Inferior parietal cortex (tissue), 1 donor: ENCODE measurements around the gene OPN3.
"Not testable (repeated sequence)": the region's sequence is repeated elsewhere in the genome, so short reads cannot be mapped to it uniquely, and the experiment has no call there.

Experiments
- DNase-seq: peaks from one replicate; pipeline ENCODE4 v3.0.0-alpha.2; 2016; ENCODE audit errors: extremely low spot score

OPN3 gene, protein sequence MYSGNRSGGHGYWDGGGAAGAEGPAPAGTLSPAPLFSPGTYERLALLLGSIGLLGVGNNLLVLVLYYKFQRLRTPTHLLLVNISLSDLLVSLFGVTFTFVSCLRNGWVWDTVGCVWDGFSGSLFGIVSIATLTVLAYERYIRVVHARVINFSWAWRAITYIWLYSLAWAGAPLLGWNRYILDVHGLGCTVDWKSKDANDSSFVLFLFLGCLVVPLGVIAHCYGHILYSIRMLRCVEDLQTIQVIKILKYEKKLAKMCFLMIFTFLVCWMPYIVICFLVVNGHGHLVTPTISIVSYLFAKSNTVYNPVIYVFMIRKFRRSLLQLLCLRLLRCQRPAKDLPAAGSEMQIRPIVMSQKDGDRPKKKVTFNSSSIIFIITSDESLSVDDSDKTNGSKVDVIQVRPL

DNA sequence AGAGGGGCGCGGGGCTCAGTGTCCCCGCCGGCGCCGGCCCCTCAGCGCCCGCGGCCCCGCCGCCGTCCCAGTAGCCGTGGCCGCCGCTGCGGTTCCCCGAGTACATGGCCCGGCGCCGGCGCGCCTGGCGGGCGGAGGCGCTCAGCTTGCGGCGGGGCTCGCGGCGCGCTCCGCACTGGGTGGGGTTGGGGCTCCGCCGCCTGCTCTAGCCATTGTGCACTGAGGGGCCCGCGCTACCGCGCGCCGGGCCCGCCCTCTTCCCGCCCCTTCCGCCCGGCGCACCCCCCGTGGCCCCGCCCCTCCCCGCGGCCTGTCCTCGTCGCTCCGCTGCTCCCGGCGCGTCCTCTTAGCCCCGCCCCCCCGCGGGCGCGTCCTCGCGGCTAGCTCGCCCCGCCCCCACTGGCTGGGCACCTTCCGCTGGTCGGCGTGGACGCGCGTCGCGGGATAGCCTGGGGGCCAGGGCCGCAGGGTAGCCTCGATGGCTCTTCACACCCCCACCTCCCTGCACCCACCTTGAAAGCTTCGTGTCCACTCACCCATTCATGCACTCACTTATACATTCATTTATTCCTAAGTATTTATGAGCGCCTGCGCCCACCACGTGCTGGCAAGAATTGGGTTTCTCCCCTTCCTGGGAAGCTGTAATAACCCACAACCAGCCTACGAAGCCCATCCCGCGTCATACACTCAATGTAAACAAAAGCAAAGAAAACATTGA is at the start of gene OPN3, which contains the start of gene CHML:
Gene OPN3 (minus strand): TSS at position 221 of the 718 bp plus-strand sequence. CDS start 115 bp downstream, at position 106.
Gene CHML (minus strand): TSS at position 221 of the 718 bp plus-strand sequence. CDS start 4,603 bp downstream, outside the sequence.
- peak; percentile 86 for DNase-seq

DNA sequence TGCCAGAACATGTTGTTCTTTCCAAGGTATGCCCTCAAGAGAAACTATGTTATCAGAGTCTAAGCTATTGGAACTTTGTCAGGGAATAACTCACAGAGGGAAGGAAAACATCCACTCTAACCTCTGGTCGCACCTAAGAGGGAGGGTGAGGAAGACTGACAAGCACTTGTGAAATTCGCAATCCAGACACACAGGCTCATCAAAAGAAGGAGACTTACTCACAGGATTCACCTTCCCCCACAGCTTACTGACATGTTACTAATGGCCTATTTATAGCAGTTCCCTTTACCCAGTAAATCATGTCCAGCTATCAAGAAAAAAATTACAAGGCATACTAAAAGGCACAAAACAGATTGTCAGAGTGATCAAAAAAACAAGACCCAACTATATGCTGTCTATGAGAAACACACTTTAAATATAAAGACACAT is 48.8 kb upstream of the OPN3 start:
- DNase-seq: no peak

GRCh38 chr1:241684108-241684507 is 43.9 kb upstream of the OPN3 start:
- DNase-seq: no peak

- DNase-seq: no peak
Observed at GRCh38 chr1:241682921-241683320, 42.8 kb upstream of the OPN3 start.

- DNase-seq: not testable (repeated sequence)
Observed at GRCh38 chr1:241681861-241682448, 41.8 kb upstream of the OPN3 start.

- DNase-seq: no peak
Observed at GRCh38 chr1:241679961-241680360, 39.8 kb upstream of the OPN3 start.

GRCh38 chr1:241679404-241679803 is 39.2 kb upstream of the OPN3 start:
- DNase-seq: no peak

GRCh38 chr1:241678536-241678935 is 38.4 kb upstream of the OPN3 start:
- DNase-seq: no peak

DNA sequence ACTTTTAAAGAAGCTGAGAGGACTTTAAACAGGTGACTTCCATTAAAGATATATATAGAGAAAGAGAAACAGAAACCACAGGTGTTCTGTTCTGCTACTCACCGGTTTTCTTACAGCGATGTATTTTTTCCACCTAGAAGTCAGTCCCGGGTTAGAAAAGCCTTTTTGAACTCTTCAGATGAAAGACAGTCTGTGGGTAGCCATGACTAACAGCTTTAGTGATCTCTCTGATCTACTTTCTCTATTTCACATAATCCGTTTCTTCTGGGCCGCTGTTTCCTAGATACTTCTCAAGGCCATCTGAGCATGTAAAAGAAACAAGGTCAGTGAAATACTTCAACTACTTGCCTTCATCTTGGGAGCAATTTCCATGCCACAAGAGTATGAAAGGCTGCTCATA is 37.0 kb upstream of the OPN3 start:
- DNase-seq: no peak

- no peak for DNase-seq
Observed at GRCh38 chr1:241675983-241676382, 35.8 kb upstream of the OPN3 start.

DNA sequence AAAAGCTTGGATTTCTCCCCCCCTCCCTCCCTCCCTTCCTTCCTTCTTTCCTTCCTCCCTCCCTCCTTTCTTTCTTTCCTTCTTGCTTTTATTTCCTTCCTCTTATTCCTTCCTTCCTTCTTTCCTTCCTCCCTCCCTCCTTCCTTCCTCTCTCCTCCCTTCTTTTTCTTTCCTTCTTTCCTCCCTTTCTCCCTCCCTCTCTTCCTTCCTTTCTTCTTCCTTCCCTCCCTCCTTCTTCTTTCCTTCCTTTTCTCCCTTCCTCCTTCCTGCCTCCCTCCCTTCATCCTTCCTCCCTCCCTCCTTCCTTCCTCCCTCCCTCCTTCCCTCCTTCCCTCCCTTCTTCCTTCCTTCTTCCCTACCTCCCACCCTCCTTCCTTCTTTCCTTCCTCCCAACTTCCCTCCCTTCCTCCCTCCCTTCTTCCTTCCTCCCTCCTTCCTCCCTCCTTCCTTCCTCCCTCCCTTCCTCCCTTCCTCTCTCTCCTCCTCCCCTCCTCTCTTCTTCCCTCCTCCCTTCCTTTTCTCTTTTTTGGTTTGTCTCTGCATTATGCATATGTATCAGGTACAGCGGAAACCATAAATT is 34.7 kb upstream of the OPN3 start:
- no peak for DNase-seq

- no peak for DNase-seq
Observed at GRCh38 chr1:241672301-241672700, 32.1 kb upstream of the OPN3 start.

GRCh38 chr1:241666419-241666818 is 26.2 kb upstream of the OPN3 start:
- DNase-seq: no peak

- DNase-seq: no peak
Observed at GRCh38 chr1:241660424-241660972, 20.3 kb upstream of the OPN3 start.

DNA sequence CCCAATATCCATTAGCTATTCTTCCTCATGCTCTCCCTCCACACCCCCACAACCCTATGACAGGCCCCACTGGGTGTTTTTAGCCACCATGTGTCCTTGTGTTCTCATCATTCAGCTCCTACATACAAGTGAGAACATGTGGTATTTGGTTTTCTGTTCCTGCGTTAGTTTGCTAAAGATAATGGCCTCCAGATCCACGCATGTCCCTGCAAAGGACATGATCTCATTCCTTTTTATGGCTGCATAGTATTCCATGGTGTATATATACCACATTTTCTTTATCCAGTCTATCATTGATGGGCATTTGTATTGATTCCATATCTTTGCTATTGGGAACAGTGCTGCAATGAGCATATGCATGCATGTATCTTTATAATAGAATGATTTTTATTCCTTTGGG is 18.8 kb upstream of the OPN3 start:
- not testable (repeated sequence) for DNase-seq

DNA sequence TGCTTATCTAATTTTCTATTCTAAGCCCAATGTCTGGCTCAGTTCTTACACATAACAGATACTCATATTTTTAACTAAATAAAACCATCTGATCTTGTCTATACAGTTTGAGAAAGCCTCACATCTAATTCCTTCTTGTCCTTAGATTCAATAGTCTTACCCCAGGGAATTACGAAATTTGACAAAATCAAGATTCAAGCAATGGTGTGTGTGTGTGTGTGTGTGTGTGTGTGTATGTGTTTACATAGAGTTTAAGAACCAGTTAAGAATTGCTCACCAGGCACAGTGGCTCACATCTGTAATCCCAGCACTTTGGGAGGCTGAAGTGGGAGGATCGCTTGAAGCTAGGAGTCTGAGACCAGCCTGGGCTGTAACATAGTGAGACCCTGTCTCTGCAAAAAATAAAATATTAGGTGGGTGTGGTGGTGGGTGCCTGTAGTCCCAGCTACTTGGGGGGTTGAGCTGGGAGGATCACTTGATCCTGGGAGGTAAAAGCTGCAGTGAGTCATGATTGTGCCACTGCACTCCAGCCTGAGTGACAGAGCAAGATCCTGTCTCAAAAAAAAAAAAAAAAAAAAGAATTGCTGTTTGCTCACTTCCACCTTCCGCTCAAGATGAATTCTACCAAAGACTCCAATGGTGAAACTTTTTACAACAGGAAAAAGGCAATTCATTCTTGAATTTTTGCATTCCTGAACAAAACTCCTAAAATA is 18.1 kb upstream of the OPN3 start:
- DNase-seq: no peak

DNA sequence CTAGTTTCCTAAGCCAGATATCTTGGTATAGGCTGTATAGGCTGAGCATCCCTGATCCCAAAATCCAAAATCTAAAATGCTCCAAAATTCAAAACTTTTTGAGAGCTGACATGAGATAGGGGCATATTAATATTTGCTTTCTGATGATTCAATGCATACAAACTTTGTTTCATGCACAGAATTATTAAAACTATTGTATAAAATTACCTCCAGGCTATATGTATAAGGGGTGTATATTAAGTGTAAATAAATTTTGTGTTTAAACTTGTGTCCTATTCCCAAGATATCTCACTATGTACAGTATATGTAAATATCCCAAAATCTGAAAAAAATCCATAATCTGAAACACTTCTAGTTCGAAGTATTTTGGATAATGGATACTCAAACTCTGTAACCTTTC is 14.5 kb upstream of the OPN3 start:
- no peak for DNase-seq

DNA sequence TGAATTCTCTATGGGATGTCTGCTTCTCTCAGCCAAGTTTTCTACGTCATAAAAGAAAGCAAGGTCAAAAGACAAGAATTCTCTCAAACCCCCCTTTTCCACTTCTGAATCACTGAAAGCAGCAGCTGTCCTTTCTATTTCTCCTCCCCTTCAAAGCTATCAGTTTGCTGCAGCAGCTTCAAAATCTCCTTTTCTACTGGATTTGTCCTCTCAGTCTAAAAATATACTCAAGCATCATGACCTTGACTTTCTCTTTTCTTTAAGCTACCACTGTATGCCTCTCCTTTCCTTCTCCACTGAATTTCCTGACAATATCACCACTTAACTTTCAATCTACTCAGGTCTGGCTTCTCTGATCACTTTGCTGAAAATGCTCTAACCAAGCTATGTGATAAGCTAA is 13.8 kb upstream of the OPN3 start:
- no peak for DNase-seq

DNA sequence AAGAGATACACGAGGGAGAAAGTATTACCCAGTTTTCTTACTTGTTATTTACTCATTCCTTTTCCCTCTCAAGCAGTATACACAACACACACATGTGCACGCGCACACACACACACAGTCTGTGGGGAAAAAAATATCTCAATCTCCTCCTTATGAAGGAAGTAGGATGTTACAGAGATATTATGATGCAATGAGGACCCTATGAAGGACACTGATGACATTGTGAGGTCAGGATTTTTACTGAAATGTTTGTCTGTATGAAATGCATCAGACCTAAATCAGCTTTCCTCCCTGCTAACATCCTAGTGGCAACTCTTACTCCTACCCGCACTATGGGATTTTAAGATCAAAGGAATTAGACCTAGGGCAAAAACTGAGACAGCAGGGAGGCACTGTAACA is 11.8 kb upstream of the OPN3 start, which contains the start of gene WDR64:
Gene WDR64 (plus strand): TSS at position 270 of the 400 bp plus-strand sequence. CDS start 204 bp downstream, outside the sequence.
- no peak for DNase-seq

GRCh38 chr1:241648159-241648558 is 8.0 kb upstream of the OPN3 start:
- no peak for DNase-seq

DNA sequence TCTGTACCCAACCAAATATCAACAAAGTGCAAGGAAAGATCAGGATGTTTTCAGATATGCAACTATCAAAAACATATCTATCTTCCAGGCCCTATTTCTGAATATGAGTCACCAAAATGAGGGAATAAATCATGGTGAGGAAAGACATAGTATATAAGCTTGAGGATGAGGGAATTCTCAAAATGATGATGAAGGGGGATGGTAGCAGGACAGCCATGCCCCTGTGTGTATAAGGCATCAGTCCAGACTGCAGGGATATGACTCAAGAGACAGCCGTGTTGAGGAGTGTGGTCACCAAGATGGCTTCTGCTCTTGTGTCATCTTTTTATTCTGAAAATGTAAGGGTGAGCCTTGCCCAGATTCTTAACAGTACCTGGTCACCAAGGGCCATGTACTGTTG is 7.5 kb upstream of the OPN3 start:
- no peak for DNase-seq
